Activated CD4-positive, alpha-beta T cell treated with anti-CD3 and anti-CD28 coated beads, Interleukin-2, amount 50 U/mL, for 24 hours (primary cell): Measurements from ENCODE around the gene ARHGAP45.
A peak's percentile ranks its signal among the peaks of the same experiment; 100 is the strongest.

ENCODE experiments used
- DNase-seq, 2 donors: peaks; one replicate each; pipeline ENCODE4 v3.0.0-alpha.2; 2020; ENCODE audit warnings: low read depth in 1 of 2, low spot score in 1 of 2

Gene ARHGAP45

GRCh38 chr19:1037621-1038064, 29.3 kb upstream of the ARHGAP45 start:
- no peak for DNase-seq

GRCh38 chr19:1038978-1039645, 27.9 kb upstream of the ARHGAP45 start:
- DNase-seq, result no peak

GRCh38 chr19:1039646-1040475, 27.1 kb upstream of the ARHGAP45 start, which contains the start of gene ABCA7:
ABCA7 (plus strand) TSS chr19:1040107; CDS start chr19:1041362, 1,255 bp downstream.
- peak; percentile 97 to 98 for DNase-seq

- DNase-seq, result peak; percentile 70 to 86
Measured at GRCh38 chr19:1040476-1041271, 26.3 kb upstream of the ARHGAP45 start.

GRCh38 chr19:1041272-1041834, 25.6 kb upstream of the ARHGAP45 start:
- DNase-seq, result no peak

- no peak for DNase-seq
Measured at GRCh38 chr19:1041835-1042685, 24.9 kb upstream of the ARHGAP45 start.

GRCh38 chr19:1042689-1043511, 24.1 kb upstream of the ARHGAP45 start:
- no peak for DNase-seq

GRCh38 chr19:1045247-1045603, 21.7 kb upstream of the ARHGAP45 start:
- peak in 1 of 2 donors; percentile 28 for DNase-seq

- DNase-seq, result no peak
Measured at GRCh38 chr19:1046117-1046626, 20.8 kb upstream of the ARHGAP45 start.

- no peak for DNase-seq
Measured at GRCh38 chr19:1046836-1047695, 19.9 kb upstream of the ARHGAP45 start.

- no peak for DNase-seq
Measured at GRCh38 chr19:1047696-1048147, 19.2 kb upstream of the ARHGAP45 start.

- DNase-seq, result no peak
Measured at GRCh38 chr19:1049106-1049505, 17.9 kb upstream of the ARHGAP45 start.

- no peak for DNase-seq
Measured at GRCh38 chr19:1049800-1050199, 17.2 kb upstream of the ARHGAP45 start.

- DNase-seq, result no peak
Measured at GRCh38 chr19:1050989-1051788, 15.8 kb upstream of the ARHGAP45 start.

GRCh38 chr19:1051791-1052190, 15.2 kb upstream of the ARHGAP45 start:
- DNase-seq, result no peak

- no peak for DNase-seq
Measured at GRCh38 chr19:1052349-1052975, 14.5 kb upstream of the ARHGAP45 start.
